Endothelial cell of umbilical vein (primary cell): Measurements from ENCODE around the gene SLC22A15. TPM values are rescaled to one million over a fixed set of nuclear protein-coding genes. Genes with fewer than 3 reads are reported as not detected.

Source experiments
- BruUV-seq: library from RNA; stranded (reverse); fragments of 400-500 nt; replicated peaks from 2 replicates; lab custom pipeline; 2021; lab: Mats Ljungman, UMichigan
- CTCF ChIA-PET: fragments of 300-600, 350-600 bp; sonication (Branson Sonifier 250); formaldehyde crosslinking; loops from one replicate; lab custom pipeline; 2021; ENCODE audit warnings: antibody characterized with exemption, inconsistent platforms; lab: Charles Lee
- POLR2A ChIA-PET: fragments of 300-600, 350-600 bp; sonication (Branson Sonifier 250); formaldehyde crosslinking; loops from one replicate; lab custom pipeline; 2021; ENCODE audit warnings: antibody characterized with exemption, inconsistent platforms; lab: Charles Lee
- DNase-seq: peaks from one replicate; pipeline ENCODE4 v3.0.0-alpha.2; 2011; ENCODE audit warnings: low read depth, low spot score
- FAIRE-seq: peaks from 2 replicates; lab custom pipeline; 2011; peaks lifted over from hg19 to GRCh38; lab: Jason Lieb, UNC
- H2AFZ ChIP-seq: 2 replicates; pipeline ENCODE4 v1.6.0; 2012; ENCODE audit warnings: low read depth, low read length, control low read depth, inconsistent platforms
- H3K27ac ChIP-seq: 2 replicates; pipeline ENCODE4 v1.5.1; 2011; ENCODE audit warnings: low read depth, mild to moderate bottlenecking, control low read depth, low read length, moderate library complexity; ENCODE audit not compliant: insufficient read depth
- H3K27me3 ChIP-seq, 2 experiments: 2 replicates each; pipeline versions ENCODE4 v1.6.0 to v1.6.1; 2011; ENCODE audit warnings: low read length in 2 of 2, mixed read lengths in 1 of 2; ENCODE audit not compliant: control insufficient read depth in 2 of 2, insufficient read depth in 2 of 2
- H3K36me3 ChIP-seq, 2 experiments: 2 replicates in 1 of 2; 3 replicates in 1 of 2; pipeline ENCODE4 v1.5.1; 2011; ENCODE audit warnings: low read length in 2 of 2, mild to moderate bottlenecking in 1 of 2, moderate library complexity in 1 of 2; ENCODE audit not compliant: control insufficient read depth in 2 of 2, insufficient read depth in 2 of 2; ENCODE audit errors: extremely low read depth in 1 of 2
- H3K4me1 ChIP-seq: 3 replicates; pipeline ENCODE4 v1.5.1; 2011; ENCODE audit warnings: mild to moderate bottlenecking, low read length; ENCODE audit not compliant: control insufficient read depth, insufficient read depth; ENCODE audit errors: extremely low read depth
- H3K4me2 ChIP-seq: 2 replicates; pipeline ENCODE4 v1.6.1; 2011; ENCODE audit warnings: low read length, control low read depth, mixed read lengths; ENCODE audit not compliant: insufficient read depth
- H3K4me3 ChIP-seq, 3 experiments: fragments of 200-600 bp in 1 of 3; sonication (generic), shearing (Covaris generic) in 1 of 3; replicated peaks in 1 of 3; 2 replicates each; pipeline ENCODE4 v1.5.1; 2011 to 2016; ENCODE audit warnings: control low read depth in 3 of 3, low read length in 3 of 3, mild to moderate bottlenecking in 2 of 3, inconsistent platforms in 1 of 3, low read depth in 1 of 3, moderate library complexity in 1 of 3; ENCODE audit not compliant: insufficient read depth in 1 of 3
- H3K79me2 ChIP-seq: 2 replicates; pipeline ENCODE4 v1.6.0; 2012; ENCODE audit warnings: low read length, inconsistent platforms; ENCODE audit not compliant: control insufficient read depth, insufficient read depth
- H3K9ac ChIP-seq: replicated peaks from 2 replicates; pipeline ENCODE3; 2011; ENCODE audit warnings: low read length, control low read depth; ENCODE audit not compliant: insufficient read depth; ENCODE audit errors: extremely low read depth
- H3K9me1 ChIP-seq: replicated peaks from 3 replicates; pipeline ENCODE4 v1.6.0; 2011; ENCODE audit warnings: mild to moderate bottlenecking, low read length; ENCODE audit not compliant: control insufficient read depth, insufficient read depth; ENCODE audit errors: extremely low read depth
- H3K9me3 ChIP-seq: replicated peaks from 2 replicates; pipeline ENCODE4 v1.5.1; 2012; ENCODE audit warnings: low read length, inconsistent platforms; ENCODE audit not compliant: control insufficient read depth, insufficient read depth
- H4K20me1 ChIP-seq: replicated peaks from 2 replicates; pipeline ENCODE3; 2011; ENCODE audit warnings: mild to moderate bottlenecking, low read length; ENCODE audit not compliant: control insufficient read depth, insufficient read depth; ENCODE audit errors: extremely low read depth
- CTCF ChIP-seq, 2 donors: IDR thresholded peaks; 1 replicate in 1 of 2; 2 replicates in 1 of 2; pipeline ENCODE4 v1.5.1; 2011; ENCODE audit warnings: low read length in 2 of 2, mild to moderate bottlenecking in 2 of 2, moderate library complexity in 2 of 2, control low read depth in 1 of 2, inconsistent platforms in 1 of 2, low read depth in 1 of 2; ENCODE audit not compliant: insufficient read depth in 1 of 2; ENCODE audit errors: extremely low read depth in 1 of 2
- EZH2 ChIP-seq: IDR thresholded peaks from 2 replicates; pipeline ENCODE4 v1.6.1; 2012; ENCODE audit warnings: borderline replicate concordance, low read depth, mild to moderate bottlenecking, moderate library complexity, low read length, inconsistent platforms; ENCODE audit not compliant: severe bottlenecking
- FOS ChIP-seq: IDR thresholded peaks from 2 replicates; pipeline ENCODE4 v1.6.1; 2011; ENCODE audit warnings: mild to moderate bottlenecking, low read length, moderate library complexity, borderline replicate concordance; ENCODE audit not compliant: insufficient read depth
- GATA2 ChIP-seq: IDR thresholded peaks from 2 replicates; pipeline ENCODE4 v1.7.0; 2011; ENCODE audit warnings: low read depth, mild to moderate bottlenecking, moderate library complexity, mixed read lengths, low read length; ENCODE audit not compliant: insufficient read length, insufficient read depth
- JUN ChIP-seq: IDR thresholded peaks from 2 replicates; pipeline ENCODE4 v1.6.1; 2011; ENCODE audit warnings: borderline replicate concordance, low read depth; ENCODE audit not compliant: insufficient read length, insufficient read depth
- MAX ChIP-seq: IDR thresholded peaks from 2 replicates; pipeline ENCODE4 v1.6.1; 2011; ENCODE audit not compliant: insufficient read depth, insufficient read length
- MYC ChIP-seq: IDR thresholded peaks from one replicate; pipeline ENCODE4 v1.6.1; 2011; ENCODE audit warnings: mild to moderate bottlenecking, low read depth, low read length
- POLR2A ChIP-seq: IDR thresholded peaks from 2 replicates; pipeline ENCODE4 v1.6.1; 2012; ENCODE audit warnings: low read depth, mild to moderate bottlenecking, control low read depth, low read length
- POLR2AphosphoS5 ChIP-seq: IDR thresholded peaks from 2 replicates; pipeline ENCODE4 v1.6.1; 2012; ENCODE audit warnings: low read depth, mild to moderate bottlenecking, control low read depth, low read length, moderate library complexity; ENCODE audit not compliant: insufficient read depth
- dilution Hi-C: fragments of 300-500 bp; cut with MboI; formaldehyde crosslinking; loops from one replicate; pipeline ENCODE4 v1.15.0; 2019; ENCODE audit warnings: low sequenced_read_pairs; ENCODE audit not compliant: extremely low pct_ligation_motif_present
- intact Hi-C: fragments of 100-400 bp; cut with micrococcal nuclease; formaldehyde crosslinking; loops from one replicate; pipeline ENCODE4 v1.10.0; 2022
- polyA plus RNA-seq, 4 experiments: library from polyadenylated mRNA; depleted of rRNA in 3 of 4; stranded (reverse) in 3 of 4; unstranded in 1 of 4; fragments of >200 nt; gene quantifications; 2 replicates each; pipeline versions ENCODE4 v1.2.1 to v1.2.3, GENCODE V29; 2011 to 2012; ENCODE audit warnings: missing spikeins in 1 of 4
- total RNA-seq: library from RNA; stranded (reverse); gene quantifications from 2 replicates; pipeline ENCODE4 v1.2.3, GENCODE V29; 2021

SLC22A15 gene
- total and polyA plus RNA-seq, 2 donors (not counting 3 experiments of a cell fraction or from before 2014, with no cell fraction given), result 0.44 TPM; not detected in 1

- H3K36me3 ChIP-seq, result no peaks in the 10 kb centered on the region
- TF ChIP-seq POLR2AphosphoS5, result no peak
- no peak for TF ChIP-seq FOS
- TF ChIP-seq EZH2, result no peak
- TF ChIP-seq MAX, result no peak
- no peak for TF ChIP-seq JUN
- TF ChIP-seq MYC, result no peak
- TF ChIP-seq POLR2A, result no peak
- TF ChIP-seq GATA2, result no peak
- TF ChIP-seq CTCF (IDR thresholded peaks at IDR 0.05; ENCODE audit: extremely low read depth in 1 of 2, insufficient read depth in 1 of 2, low read depth in 1 of 2, low read length in 2 of 2), result no peak
- no peak overlapping the region for H3K27ac ChIP-seq
- no peaks in the 10 kb centered on the region for H3K9me1 ChIP-seq
- BruUV-seq, result no TSS peak
- no peak overlapping the region for H3K4me3 ChIP-seq
- H3K4me1 ChIP-seq, result no peaks in the 10 kb centered on the region
- H4K20me1 ChIP-seq, result no peaks in the 10 kb centered on the region
- H2AFZ ChIP-seq, result no peak overlapping the region
- dilution Hi-C loops (no loop called here), intact Hi-C loops (loop anchor here (10.0 kb wide), 1 partner anchor 344 kb away; the partner anchor contains the start of gene VANGL1)
- H3K9ac ChIP-seq, result no peak overlapping the region
- no peaks in the 10 kb centered on the region for H3K9me3 ChIP-seq
- no peak for DNase-seq
- no peak overlapping the region for H3K4me2 ChIP-seq
- POLR2A ChIA-PET, result no interaction called here
- CTCF ChIA-PET, result interaction anchor here (1.3 kb wide), 1 partner anchor 8 kb away, joined by 4 read pairs; no protein-coding TSS in a partner anchor
- no peaks in the 10 kb centered on the region for H3K27me3 ChIP-seq
- H3K79me2 ChIP-seq, result no peaks in the 10 kb centered on the region
- no peak for FAIRE-seq
These were observed 12.6 kb downstream of the SLC22A15 start for GRCh38 chr1:115988953-115989352.
